Measurements from ENCODE around the gene ALK.

ALK gene

DNA sequence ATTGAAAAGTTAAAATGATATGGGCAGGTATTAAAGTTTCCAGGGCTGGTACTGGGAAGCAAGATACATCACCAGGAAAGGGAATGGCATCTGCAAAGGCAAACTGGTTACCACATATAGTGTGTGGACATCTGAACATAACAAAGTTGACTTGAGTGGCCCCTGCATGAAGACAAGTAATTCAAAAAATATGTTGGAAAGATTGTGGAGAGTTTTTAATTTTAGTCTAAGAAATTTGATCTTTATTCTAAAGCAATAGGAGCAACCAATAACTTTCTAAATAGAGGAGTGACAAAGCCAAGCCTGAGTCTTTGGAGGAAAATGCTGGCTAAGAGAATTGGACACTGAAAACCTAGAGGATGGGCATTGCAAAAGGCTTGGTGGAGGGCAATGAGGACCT, 278.2 kb downstream of the ALK start:
- DNase-seq: no peak

DNA sequence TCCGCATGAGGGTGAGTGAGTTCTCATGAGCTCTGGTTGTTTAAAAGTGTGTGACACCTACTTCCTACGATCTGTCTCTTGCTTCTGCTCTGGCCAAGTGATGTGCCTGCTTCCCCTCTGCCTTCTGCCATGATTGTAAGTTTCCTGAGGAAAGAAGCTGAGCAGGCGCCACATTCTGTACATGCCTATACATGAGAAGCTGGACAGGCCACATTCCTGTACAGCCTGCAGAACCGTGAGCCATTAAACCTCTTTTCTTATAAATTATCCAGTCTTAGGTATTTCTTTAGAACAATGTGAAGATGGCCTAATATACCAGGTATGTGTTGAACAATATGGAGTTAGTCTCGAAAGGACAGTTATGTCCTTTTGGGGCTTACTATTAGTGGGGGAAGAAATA, 281.0 kb downstream of the ALK start:
- DNase-seq: no peak

DNA sequence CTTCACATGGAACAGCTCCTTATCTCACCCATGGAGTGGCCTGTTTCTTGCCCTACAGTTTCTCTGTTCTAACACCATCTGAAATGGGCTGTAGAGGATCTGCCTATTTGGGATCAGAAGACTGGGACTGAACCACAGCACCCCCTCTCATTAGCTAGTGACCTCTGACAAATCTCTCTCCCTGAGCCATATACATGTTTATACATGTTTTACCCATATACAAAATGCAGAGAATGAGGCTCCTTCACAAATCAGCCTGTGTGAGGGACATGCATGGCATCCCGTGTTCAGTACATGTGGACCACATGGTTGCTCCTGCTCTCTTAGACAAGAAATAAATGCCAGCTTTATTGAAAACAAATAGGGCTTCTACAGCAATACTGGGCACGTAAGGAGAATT, 282.7 kb downstream of the ALK start:
- no peak for DNase-seq

DNA sequence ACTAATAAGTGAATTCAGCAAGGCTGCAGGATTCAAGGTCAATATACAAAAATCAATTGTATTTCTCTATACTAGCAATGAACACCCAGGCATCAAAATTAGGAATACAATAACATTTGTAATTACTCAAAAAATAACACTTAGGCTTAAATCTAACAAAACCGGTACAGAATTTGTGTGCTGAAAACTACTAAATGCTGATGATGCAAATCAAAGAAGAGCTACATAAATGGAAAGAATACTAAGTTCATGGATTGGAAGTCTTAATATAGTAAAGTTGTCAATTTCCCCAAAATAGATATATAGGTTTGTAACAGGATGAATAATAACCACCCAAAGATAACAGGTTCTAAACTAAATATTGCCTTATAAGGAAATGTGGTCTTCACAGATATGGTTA, 286.5 kb downstream of the ALK start:
- DNase-seq: no peak

DNA sequence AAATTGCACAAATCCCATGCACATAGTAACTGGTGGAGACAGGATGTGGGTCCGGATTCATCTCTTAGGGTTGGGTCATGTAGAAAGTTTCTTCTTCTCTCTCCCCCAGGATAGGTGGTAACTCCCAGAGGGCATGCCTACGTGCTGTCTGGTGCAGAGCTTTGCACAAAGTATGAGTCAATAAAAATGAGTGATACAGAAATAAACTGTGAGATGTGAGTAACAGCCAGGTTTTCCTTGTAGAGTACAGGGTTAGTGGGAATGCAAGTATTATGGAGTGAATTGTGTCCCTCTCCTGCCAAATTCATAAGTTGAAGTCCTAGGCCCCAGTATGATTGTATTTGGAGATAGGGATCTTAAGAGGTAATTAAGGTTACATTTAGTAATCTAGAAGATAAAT, 289.4 kb downstream of the ALK start:
- DNase-seq: no peak

DNA sequence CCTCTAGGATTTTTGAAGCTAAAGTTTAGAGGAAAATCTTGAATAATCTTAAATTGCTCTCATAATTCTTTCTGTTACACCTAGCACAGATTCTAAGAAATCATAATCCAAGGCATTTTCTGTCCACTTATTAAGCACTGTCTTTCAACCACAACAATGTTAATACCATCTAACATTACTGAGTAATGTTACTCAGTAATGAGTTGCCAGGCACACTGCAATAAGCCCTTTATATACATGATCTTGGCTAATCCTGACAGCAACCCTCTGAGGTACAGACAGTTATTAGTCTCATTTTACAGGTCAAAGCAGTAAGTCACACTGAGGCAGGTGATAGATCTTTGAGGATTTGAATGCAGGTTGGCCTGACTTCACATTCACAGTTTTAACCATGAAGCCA, 291.9 kb downstream of the ALK start:
- no peak for DNase-seq

DNA sequence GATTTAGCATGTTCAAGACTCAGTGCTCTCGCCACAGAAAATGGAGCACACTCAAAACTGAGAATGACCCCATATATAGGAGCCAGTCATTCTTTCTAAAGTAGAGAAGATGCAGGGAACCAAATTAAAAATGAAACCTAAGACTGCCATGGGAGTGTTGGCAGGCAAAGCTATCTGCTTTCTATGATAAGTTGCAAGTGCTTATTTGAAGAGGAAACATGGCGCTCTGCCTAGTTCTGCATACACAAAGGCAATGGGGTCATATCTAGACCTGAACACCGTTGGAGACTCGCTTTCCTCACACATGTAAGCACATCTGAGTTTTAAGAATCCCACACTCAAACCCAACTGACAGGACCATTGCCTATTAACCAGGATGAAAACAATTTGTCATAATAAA, 292.5 kb downstream of the ALK start:
- no peak for DNase-seq

DNA sequence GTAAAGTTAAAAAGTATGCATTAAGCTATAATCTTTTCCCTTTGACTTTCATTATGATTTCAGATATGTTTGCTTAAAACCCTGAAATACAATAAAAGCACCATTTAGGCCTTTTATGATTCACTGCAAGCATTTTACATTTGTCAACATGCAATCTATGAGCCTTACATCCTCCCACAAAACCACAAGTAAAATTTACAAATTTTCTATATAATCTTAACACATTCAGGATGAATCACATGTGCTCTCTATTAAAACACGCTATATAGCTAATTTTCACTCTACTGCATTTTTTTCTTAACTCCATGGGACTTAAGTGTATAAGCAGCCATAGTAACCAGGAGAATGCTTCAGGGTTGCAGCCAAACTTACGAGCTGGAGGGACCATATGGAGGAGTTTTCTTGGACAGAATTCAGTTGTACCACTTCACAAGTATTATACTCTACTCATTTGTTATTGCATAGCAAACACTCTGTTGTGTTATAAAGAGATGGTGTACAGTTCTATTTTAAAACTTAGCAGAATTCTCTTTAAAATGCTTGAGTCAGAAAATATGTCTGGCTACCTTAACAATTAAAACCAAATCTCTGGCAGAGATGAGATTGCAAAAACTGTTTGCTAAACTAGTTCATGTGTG, 293.2 kb downstream of the ALK start:
- no peak for DNase-seq

DNA sequence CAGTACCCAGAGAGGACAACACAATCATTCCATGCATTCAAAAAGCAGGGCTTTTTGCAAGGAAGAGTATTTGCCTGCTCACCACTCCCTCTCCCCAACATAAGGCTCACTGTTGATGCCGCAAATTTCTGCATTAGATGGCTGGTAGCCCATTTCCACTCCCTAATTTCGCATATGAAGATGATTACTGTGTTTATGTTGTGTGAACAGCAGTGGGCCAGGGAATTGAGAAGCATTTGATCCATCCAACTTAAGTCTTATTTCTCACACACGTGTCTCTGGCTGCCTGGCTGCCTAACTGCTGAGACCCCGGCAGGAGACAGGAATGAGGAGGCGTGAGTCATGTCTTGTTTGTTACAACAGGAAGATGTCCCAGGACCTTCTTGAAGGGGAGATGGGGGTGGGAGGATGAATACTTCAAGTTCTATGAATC, 294.1 kb downstream of the ALK start:
- no peak for DNase-seq

DNA sequence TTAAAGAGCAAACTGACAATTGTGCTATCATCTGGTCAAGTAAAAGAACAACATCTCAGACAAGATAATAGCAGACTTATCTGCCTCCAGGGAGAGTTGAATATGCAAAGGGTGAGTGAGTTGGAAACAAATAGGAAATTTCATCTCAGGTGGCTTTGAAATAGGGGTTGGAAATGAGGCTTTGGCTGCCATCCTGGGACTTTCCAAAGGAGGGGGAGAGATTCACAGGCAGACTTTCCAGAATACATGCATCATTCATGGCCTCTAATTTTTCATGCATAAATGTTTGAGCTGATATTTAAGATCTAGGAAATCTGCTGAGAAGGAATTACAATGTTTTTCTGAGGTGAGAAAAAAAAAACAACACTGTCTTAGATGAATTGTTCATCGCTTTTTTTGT, 300.5 kb downstream of the ALK start:
- no peak for DNase-seq

DNA sequence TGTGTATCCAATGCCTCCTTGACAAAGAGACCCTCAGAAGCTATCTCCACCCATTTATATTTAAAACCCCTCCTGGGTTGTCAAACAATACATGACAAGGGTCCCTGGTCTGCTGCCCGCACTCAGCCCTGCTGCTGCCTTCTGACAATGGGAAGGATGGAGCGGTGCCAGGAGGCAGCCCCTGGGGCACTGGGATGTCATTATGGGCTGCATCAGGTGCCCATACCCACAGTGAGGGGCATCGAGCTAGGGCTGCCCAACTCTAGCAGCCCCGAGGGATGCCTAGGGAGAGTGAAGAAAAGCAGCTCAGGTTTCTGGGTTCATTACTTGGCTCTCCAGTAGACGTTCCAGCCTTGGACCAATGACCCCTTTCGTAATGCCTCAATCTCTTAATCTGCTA, 301.7 kb downstream of the ALK start:
- DNase-seq: no peak

DNA sequence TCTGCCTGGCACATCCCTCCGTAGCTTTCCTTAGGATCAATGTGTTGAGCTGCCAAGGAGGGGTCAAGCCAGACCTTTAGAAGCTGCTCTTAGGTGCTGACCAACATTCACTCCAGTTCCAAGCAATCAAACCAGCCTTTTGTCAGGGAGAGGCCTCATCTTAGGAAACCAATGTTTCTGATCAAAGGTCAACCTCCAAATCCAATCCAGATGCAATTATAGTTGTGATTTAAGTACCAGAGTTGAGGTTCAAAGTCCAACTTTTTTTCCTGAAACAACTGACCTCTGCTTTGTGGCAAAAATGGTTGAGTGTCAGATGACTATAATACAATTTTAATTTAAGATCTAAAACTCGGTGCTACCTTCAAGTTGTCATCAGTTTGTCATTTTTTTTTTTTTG, 303.4 kb downstream of the ALK start:
- no peak for DNase-seq

DNA sequence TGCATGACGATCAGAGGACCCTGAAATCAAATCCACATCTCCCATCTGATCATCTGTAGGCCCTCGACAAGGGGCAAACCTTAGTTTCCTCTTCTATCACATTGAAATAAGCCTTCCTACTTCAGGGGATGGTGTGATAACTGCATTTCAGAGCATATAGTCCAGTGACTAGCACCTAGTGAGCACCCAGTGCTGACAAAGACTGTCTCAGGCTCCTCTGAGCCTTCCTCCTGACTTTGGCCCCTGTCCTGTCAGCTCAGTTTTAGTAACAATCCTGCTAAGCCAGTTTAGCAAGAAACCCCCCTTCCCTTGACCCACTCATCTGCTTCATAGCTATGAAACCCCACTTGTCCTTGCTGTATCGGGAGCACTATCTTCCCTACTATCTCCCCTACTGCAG, 304.0 kb downstream of the ALK start:
- no peak for DNase-seq

DNA sequence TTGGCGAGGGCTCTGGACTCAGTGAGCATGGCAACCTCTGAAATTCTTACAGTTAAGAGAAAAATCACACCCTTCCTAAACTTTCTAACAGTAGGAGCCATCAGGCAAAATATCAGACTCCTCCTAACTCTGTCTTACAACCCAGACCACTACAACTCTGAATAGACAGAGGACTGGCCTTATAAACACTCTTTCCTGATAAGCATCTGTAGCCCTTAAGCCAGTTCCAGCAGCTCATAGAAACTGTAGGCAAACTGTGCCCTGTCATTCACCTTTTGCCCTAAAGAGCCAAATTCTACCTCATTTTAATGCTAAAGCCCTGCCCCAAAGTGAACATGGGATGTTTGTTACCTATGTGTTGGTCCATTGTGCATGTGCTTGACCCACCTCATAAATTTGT, 304.8 kb downstream of the ALK start:
- DNase-seq: no peak

DNA sequence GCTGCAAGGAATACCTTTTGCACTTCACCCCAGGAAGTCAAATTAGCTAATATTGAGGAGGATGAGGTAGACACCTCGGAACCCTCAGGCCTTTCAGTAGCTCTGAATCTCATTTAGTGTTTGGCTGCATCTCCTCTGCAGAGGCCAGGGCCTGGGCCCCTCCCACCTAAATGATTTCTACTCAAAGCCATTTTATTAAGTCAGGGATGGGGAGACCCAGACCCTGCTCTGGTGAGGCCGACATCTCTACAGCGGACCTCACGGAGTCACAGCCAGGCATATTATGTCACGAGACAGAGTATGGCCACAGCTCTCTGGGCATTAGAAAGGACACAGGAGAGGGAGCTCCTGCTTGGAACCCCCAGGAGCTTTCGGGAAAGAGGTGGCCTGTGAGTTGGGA, 305.5 kb downstream of the ALK start:
- no peak for DNase-seq

DNA sequence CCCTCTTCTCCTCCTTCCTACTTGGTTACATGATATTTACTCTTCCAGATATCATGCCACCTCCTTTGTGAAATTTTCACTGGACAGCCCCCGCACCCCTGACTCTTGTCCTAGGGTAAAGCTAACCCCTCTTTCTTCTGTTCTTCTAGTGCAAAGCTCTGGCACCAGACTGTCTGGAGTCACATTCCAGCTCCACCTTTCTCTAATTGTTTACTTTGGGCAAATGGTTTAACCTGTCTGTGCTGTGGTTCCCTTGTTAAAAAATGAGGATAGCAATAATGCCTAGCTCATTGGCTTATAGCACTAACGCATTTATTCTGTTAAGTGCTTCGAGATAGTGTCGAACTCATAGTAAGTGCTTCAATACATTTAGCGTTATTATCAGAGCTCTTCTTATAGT, 306.2 kb downstream of the ALK start:
- no peak for DNase-seq

DNA sequence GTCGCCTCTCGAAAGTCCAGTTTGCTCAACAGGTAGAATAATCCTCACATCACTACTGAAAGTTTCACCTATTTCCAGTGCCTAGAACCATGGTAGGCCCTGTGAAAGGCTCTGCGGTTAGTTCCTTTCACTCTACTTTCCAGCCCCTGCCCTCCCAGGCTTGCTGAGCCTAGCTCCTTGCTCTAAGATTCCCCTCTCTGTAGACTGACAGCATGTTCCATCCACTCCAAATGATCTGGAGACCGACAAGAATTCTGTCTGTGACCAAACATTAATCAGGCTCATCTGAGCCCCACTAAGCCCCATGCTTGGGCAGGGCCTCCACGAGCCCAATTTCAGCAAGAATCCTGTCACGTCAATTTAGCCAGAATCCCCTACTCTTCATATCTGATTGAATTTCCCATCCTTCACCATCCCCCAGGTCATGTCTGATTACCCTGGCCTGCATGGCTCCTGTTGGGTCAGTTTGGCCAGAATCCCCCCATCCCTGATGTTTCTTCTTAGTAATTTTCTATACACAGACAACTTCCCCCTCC, 307.0 kb downstream of the ALK start:
- DNase-seq: no peak

DNA sequence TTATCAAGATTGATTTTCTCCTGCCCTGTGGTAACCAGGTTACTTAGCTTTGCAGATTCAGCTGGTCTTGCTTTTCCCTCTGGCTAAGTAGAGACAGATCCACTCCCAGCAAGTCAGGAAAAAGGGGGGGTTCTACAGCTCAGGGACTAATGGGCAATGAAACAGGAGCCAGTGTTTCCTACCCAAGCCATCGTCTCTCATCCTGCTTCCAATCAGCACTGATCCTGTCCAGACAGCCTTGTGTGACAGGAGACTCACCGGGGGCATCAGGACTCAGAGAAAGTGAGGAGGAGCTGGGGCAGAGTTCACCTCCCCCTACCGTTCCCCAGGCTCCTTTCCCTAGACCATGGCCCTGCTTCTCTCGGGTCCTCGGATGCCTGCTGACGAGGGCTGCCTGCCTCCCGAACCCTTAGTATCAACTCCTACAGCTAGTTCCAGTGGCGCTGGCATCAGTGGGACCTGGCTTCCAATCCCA, 307.6 kb downstream of the ALK start:
- DNase-seq: no peak

DNA sequence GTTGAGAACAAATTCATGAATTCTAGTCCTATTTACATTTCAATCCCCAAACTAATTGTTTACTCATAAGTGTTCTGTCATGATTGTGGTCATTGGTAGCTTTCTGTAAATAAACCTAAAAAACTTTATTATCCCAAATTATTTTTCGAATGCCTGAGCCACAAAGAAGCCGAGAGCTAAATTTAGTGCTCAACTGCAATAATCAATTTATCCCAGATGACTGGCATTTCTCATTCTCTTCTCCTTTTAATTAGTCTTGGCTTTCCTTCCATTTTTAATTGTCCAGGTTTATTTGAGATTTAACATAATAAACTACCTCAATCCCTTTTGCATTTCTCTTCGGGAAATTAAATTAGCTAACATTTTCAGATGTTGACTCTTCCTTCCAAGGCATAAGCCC, 308.3 kb downstream of the ALK start:
- no peak for DNase-seq

DNA sequence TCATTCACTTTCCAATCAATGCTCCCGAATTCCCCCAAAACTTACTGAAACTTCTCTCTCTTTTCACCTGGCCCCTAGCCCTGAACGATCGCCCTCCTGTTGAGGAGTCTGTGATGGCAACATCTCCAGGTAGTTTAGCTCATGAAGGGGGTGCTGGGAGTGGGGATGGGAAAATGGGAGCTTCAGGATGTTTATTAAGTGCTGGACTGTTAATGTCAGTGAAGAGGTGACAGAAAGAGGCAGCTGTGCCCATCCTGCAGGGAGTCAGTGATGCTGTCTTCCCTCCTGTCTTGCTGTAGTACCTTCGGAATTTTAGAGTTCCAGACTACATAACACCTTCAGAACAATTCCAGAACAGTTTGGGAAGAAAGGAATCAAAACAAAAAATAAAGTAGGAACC, 308.8 kb downstream of the ALK start:
- DNase-seq: no peak

DNA sequence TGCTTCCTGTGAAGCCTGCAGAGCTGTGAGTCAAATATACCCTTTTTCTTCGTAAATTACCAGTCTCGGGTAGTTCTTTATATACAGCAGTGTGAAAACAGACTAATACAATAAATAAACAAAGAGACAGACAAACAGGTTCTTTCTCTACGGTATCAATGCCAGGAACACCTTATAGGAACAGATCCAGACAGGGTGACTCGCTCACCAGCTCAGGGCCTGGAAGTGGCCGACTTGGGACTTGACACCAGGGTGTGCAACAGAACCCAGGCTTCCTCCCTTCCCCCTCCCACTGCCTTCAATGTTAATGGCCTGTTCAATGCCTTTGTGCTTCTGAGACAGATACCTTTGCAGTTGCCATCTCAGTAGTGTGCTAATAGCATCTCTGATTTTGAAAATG, 309.5 kb downstream of the ALK start:
- no peak for DNase-seq

DNA sequence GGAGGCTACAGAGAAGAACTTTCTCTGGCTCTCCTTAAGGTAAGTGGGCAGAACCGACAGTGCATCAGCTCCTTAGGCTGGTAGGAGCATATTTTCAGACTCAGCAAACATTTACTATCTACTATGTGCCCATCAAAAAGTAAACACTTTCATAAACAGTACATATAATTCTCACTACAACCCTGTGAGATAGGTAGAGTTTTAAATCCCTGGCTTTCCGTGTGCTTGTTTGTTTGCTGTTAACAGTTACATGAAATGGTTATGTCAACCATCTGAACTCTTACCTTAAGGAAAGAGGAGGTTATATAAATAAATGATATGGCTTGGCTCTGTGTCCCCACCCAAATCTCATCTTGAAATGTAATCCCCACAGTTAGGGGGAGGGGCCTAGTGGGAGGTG, 310.1 kb downstream of the ALK start:
- DNase-seq: no peak

DNA sequence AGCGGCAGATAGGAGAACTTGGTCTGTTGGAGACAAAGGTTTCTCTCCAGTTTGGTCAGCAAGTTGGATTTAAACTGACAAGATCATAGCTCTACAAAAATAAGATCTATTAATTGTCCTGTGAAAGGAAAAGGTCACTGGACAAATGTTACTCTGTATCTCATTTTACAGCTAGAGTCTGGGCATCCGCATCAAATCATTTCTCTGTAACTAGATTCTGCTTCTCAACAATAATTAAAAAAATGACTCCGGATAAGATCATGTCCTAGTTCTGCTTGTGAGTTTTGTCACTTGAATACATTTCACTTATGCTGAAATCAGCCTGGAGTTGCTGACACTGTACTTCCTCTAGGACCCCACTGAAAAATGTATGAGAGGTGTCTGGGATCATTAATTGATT, 310.8 kb downstream of the ALK start:
- no peak for DNase-seq

DNA sequence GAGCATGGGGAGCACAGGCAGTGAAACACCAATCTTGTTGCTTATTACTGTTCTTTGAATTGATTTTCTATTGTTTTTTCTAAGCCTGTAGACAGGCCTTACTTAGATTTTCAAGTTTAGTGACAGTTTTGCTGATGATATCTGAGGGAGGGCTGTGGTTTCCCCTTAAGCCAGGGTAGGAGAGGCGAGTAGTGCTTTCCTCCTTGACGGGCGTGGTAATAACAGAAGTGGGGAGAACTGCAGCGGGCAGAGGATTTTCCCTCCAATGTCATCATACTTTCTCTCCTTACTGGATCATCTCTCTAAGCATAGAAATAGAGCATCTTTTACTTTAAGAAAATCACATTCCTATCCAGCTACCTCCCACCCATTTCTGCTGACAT, 314.4 kb downstream of the ALK start:
- DNase-seq: no peak
